Measurements from ENCODE around the gene INSRR.

Gene INSRR

DNA sequence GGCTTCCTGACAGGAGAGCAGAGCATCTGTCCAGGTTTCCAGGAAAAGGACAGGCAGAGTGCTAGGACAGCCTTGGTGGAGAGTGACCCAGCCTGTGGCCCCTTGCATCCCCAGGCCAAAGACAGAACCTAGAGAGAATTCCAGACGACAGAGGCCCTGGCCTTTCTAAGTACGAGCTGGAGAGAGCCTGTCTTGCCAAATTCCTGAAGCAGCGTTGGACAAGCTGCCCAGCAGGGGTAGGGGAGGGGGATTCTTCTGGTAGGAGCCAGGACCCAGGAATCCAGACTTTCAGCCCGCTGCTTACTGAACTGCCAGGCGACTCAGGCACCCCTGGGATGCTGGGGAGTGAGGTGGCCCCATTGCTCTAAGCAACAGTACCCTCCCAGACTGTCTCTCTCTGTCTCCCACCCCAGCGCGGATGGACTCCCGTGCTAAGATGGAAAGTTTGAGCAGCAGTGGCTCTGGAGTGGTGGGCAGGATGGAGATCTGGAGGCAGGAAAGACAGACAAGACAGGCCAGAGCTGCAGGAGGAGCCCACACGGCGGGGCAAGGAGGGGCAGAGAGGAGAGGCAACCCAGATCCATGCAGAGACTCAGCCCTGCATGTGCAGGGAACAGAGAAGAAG, 25.8 kb upstream of the INSRR start:
- Histone ChIP-seq H3K4me1 (ENCODE audit: control insufficient read depth, insufficient read depth, low read length, poor library complexity, severe bottlenecking) (peaks cover 29% of the 10 kb centered on the region), H3K36me3 (ENCODE audit: control insufficient read depth, insufficient read depth, low read length) (no peaks in the 10 kb centered on the region), H3K9me3 (ENCODE audit: control insufficient read depth, low read length) (no peaks in the 10 kb centered on the region), H3K4me3 (ENCODE audit: extremely low read depth, insufficient read depth, low read length, poor library complexity, severe bottlenecking) (no peak overlapping the region), H3K27ac (ENCODE audit: low read depth, low read length, severe bottlenecking) (no peak overlapping the region)
- 17 to 42% methylated on average over 6 to 8 of the region's 10 CpGs for WGBS, 2 experiments (ENCODE audit: insufficient coverage in 2 of 2)

DNA sequence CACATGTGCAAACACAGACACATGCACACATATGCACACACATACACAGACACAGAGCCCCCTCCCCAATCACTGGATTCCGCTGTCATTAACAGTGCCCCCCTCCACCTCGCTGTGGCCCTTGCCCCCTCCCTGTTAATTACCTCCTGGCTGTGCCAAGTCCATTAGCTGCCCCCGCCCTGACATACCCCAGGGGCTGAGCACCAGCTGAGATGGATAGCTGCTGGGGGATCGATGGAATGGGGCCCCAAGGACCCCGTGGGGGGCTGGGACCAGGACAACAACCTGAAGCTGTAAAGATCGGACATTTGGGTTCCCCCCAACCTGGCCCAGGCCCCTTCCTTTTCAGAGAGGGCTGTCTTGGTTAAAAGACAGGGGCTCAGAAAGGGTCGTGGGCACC, 25.0 kb upstream of the INSRR start:
- 75 to 86% methylated on average over 6 of the region's 7 CpGs for WGBS, 2 experiments (ENCODE audit: insufficient coverage in 2 of 2)
- H3K4me3 ChIP-seq (ENCODE audit: extremely low read depth, insufficient read depth, low read length, poor library complexity, severe bottlenecking) = no peak overlapping the region
- no peaks in the 10 kb centered on the region for H3K36me3 ChIP-seq (ENCODE audit: control insufficient read depth, insufficient read depth, low read length)
- no peaks in the 10 kb centered on the region for H3K9me3 ChIP-seq (ENCODE audit: control insufficient read depth, low read length)
- H3K4me1 ChIP-seq (ENCODE audit: control insufficient read depth, insufficient read depth, low read length, poor library complexity, severe bottlenecking) = peaks cover 29% of the 10 kb centered on the region
- H3K27ac ChIP-seq (ENCODE audit: low read depth, low read length, severe bottlenecking) = no peak overlapping the region

- Histone ChIP-seq H3K4me1 (ENCODE audit: control insufficient read depth, insufficient read depth, low read length, poor library complexity, severe bottlenecking) (peaks cover 26% of the 10 kb centered on the region), H3K4me3 (ENCODE audit: extremely low read depth, insufficient read depth, low read length, poor library complexity, severe bottlenecking) (no peak overlapping the region), H3K36me3 (ENCODE audit: control insufficient read depth, insufficient read depth, low read length) (no peaks in the 10 kb centered on the region), H3K9me3 (ENCODE audit: control insufficient read depth, low read length) (no peaks in the 10 kb centered on the region), H3K27ac (ENCODE audit: low read depth, low read length, severe bottlenecking) (no peak overlapping the region)
- 85 to 93% methylated on average over 2 of the region's 3 CpGs for WGBS, 2 experiments (ENCODE audit: insufficient coverage in 2 of 2)
Observed at GRCh38 chr1:156882543-156882942, 23.6 kb upstream of the INSRR start.

DNA sequence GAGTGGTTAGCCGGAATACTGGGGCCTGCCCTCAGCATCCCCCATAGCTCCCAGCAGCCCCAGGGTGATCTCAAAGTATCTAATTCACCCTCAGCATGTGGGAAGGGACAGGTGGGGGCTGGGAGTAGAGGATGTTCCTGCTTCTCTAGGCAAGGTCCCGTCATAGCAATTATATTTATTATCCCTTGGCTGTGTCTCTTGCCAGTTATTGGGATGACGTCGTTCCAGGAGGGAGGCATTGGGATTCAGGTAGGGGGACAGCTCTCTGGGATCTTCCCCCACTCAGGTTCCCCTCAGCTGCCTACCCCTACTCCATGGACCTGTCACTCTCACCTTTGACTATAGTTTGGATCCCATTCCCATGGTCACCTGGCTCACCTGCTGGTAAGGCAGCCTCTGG, 22.7 kb upstream of the INSRR start:
- 100% methylated on average over 1 to 2 of the region's 4 CpGs for WGBS, 2 experiments (ENCODE audit: insufficient coverage in 2 of 2)
- peaks cover 21% of the 10 kb centered on the region for H3K4me1 ChIP-seq (ENCODE audit: control insufficient read depth, insufficient read depth, low read length, poor library complexity, severe bottlenecking)

GRCh38 chr1:156881101-156881500, 22.2 kb upstream of the INSRR start:
- H3K4me3 ChIP-seq (ENCODE audit: extremely low read depth, insufficient read depth, low read length, poor library complexity, severe bottlenecking) = no peak overlapping the region
- H3K4me1 ChIP-seq (ENCODE audit: control insufficient read depth, insufficient read depth, low read length, poor library complexity, severe bottlenecking) = peaks cover 17% of the 10 kb centered on the region
- WGBS, 2 experiments (ENCODE audit: insufficient coverage in 2 of 2) = 86 to 89% methylated on average over 7 to 10 of the region's 10 CpGs
- no peak overlapping the region for H3K27ac ChIP-seq (ENCODE audit: low read depth, low read length, severe bottlenecking)
- H3K36me3 ChIP-seq (ENCODE audit: control insufficient read depth, insufficient read depth, low read length) = no peaks in the 10 kb centered on the region
- no peaks in the 10 kb centered on the region for H3K9me3 ChIP-seq (ENCODE audit: control insufficient read depth, low read length)

More for the DNA sequence above, 22.7 kb upstream of the INSRR start:
- H3K36me3 ChIP-seq (ENCODE audit: control insufficient read depth, insufficient read depth, low read length) = no peaks in the 10 kb centered on the region
- H3K4me3 ChIP-seq (ENCODE audit: extremely low read depth, insufficient read depth, low read length, poor library complexity, severe bottlenecking) = no peak overlapping the region
- H3K9me3 ChIP-seq (ENCODE audit: control insufficient read depth, low read length) = no peaks in the 10 kb centered on the region
- no peak overlapping the region for H3K27ac ChIP-seq (ENCODE audit: low read depth, low read length, severe bottlenecking)

- Histone ChIP-seq H3K27ac (ENCODE audit: low read depth, low read length, severe bottlenecking) (no peak overlapping the region), H3K4me3 (ENCODE audit: extremely low read depth, insufficient read depth, low read length, poor library complexity, severe bottlenecking) (no peak overlapping the region), H3K9me3 (ENCODE audit: control insufficient read depth, low read length) (no peaks in the 10 kb centered on the region), H3K36me3 (ENCODE audit: control insufficient read depth, insufficient read depth, low read length) (no peaks in the 10 kb centered on the region), H3K4me1 (ENCODE audit: control insufficient read depth, insufficient read depth, low read length, poor library complexity, severe bottlenecking) (peaks cover 12% of the 10 kb centered on the region)
- WGBS, 2 experiments (ENCODE audit: insufficient coverage in 2 of 2) = 93 to 94% methylated on average over 2 of the region's 5 CpGs
Observed at GRCh38 chr1:156880473-156880872, 21.6 kb upstream of the INSRR start.

- H3K4me1 ChIP-seq (ENCODE audit: control insufficient read depth, insufficient read depth, low read length, poor library complexity, severe bottlenecking) = peaks cover 8% of the 10 kb centered on the region
Observed at GRCh38 chr1:156879876-156880275, 21.0 kb upstream of the INSRR start.

GRCh38 chr1:156877433-156878170, 18.7 kb upstream of the INSRR start:
- Histone ChIP-seq H3K36me3 (ENCODE audit: control insufficient read depth, insufficient read depth, low read length) (no peaks in the 10 kb centered on the region), H3K4me3 (ENCODE audit: extremely low read depth, insufficient read depth, low read length, poor library complexity, severe bottlenecking) (no peak overlapping the region), H3K27ac (ENCODE audit: low read depth, low read length, severe bottlenecking) (no peak overlapping the region), H3K9me3 (ENCODE audit: control insufficient read depth, low read length) (no peaks in the 10 kb centered on the region), H3K4me1 (ENCODE audit: control insufficient read depth, insufficient read depth, low read length, poor library complexity, severe bottlenecking) (no peaks in the 10 kb centered on the region)
- 66 to 84% methylated on average over 2 to 5 of the region's 5 CpGs for WGBS, 2 experiments (ENCODE audit: insufficient coverage in 2 of 2)

More at GRCh38 chr1:156879876-156880275, 21.0 kb upstream of the INSRR start:
- Histone ChIP-seq H3K4me3 (ENCODE audit: extremely low read depth, insufficient read depth, low read length, poor library complexity, severe bottlenecking) (no peak overlapping the region), H3K36me3 (ENCODE audit: control insufficient read depth, insufficient read depth, low read length) (no peaks in the 10 kb centered on the region), H3K9me3 (ENCODE audit: control insufficient read depth, low read length) (no peaks in the 10 kb centered on the region), H3K27ac (ENCODE audit: low read depth, low read length, severe bottlenecking) (no peak overlapping the region)
- WGBS, 2 experiments (ENCODE audit: insufficient coverage in 2 of 2) = 93 to 94% methylated on average over 19 to 21 of the region's 21 CpGs

GRCh38 chr1:156876281-156876680, 17.4 kb upstream of the INSRR start:
- Histone ChIP-seq H3K9me3 (ENCODE audit: control insufficient read depth, low read length) (no peaks in the 10 kb centered on the region), H3K4me1 (ENCODE audit: control insufficient read depth, insufficient read depth, low read length, poor library complexity, severe bottlenecking) (no peaks in the 10 kb centered on the region), H3K27ac (ENCODE audit: low read depth, low read length, severe bottlenecking) (no peak overlapping the region), H3K36me3 (ENCODE audit: control insufficient read depth, insufficient read depth, low read length) (no peaks in the 10 kb centered on the region), H3K4me3 (ENCODE audit: extremely low read depth, insufficient read depth, low read length, poor library complexity, severe bottlenecking) (no peak overlapping the region)
- 41 to 46% methylated on average over 16 to 17 of the region's 21 CpGs for WGBS, 2 experiments (ENCODE audit: insufficient coverage in 2 of 2)

DNA sequence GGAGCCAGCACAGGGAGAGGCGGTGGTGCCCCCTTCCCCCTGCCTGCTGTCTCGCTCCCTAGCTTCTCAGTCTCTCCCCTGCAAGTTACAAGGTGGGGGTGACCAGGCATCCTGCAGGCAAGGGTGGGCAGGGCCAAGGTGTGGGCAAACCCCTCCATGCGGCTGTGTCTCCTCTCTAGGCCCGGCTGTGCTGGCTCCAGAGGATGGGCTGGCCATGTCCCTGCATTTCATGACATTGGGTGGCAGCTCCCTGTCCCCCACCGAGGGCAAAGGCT, 16.4 kb upstream of the INSRR start:
- Histone ChIP-seq H3K4me3 (ENCODE audit: extremely low read depth, insufficient read depth, low read length, poor library complexity, severe bottlenecking) (no peak overlapping the region), H3K4me1 (ENCODE audit: control insufficient read depth, insufficient read depth, low read length, poor library complexity, severe bottlenecking) (no peaks in the 10 kb centered on the region), H3K36me3 (ENCODE audit: control insufficient read depth, insufficient read depth, low read length) (no peaks in the 10 kb centered on the region), H3K27ac (ENCODE audit: low read depth, low read length, severe bottlenecking) (no peak overlapping the region), H3K9me3 (ENCODE audit: control insufficient read depth, low read length) (no peaks in the 10 kb centered on the region)
- 82 to 88% methylated on average over 3 to 4 of the region's 5 CpGs for WGBS, 2 experiments (ENCODE audit: insufficient coverage in 2 of 2)

- 84 to 86% methylated on average over 10 to 11 of the region's 16 CpGs for WGBS, 2 experiments (ENCODE audit: insufficient coverage in 2 of 2)
- Histone ChIP-seq H3K9me3 (ENCODE audit: control insufficient read depth, low read length) (no peaks in the 10 kb centered on the region), H3K36me3 (ENCODE audit: control insufficient read depth, insufficient read depth, low read length) (no peaks in the 10 kb centered on the region), H3K4me3 (ENCODE audit: extremely low read depth, insufficient read depth, low read length, poor library complexity, severe bottlenecking) (no peak overlapping the region), H3K27ac (ENCODE audit: low read depth, low read length, severe bottlenecking) (no peak overlapping the region), H3K4me1 (ENCODE audit: control insufficient read depth, insufficient read depth, low read length, poor library complexity, severe bottlenecking) (no peaks in the 10 kb centered on the region)
Observed at GRCh38 chr1:156874572-156875340, 15.8 kb upstream of the INSRR start.
